Vagina (tissue), 2 donors: ENCODE results near the gene MDC1. TPM values are rescaled to one million over a fixed set of nuclear protein-coding genes. Genes with fewer than 3 reads are reported as not detected.
A peak's percentile ranks its signal among the peaks of the same experiment; 100 is the strongest.
"Not testable (repeated sequence)": the region's sequence is repeated elsewhere in the genome, so short reads cannot be mapped to it uniquely, and the experiment has no call there.

Experiments
- DNase-seq, 2 donors: peaks; one replicate each; pipeline ENCODE4 v3.0.0-alpha.2; 2017; ENCODE audit errors: extremely low spot score in 2 of 2
- H3K27ac ChIP-seq: fragments of 200-600 bp; sonication (generic); one replicate; pipeline ENCODE4 v1.5.1; 2019
- H3K27me3 ChIP-seq: fragments of 200-600 bp; sonication (generic); one replicate; pipeline ENCODE4 v1.5.1; 2019
- H3K36me3 ChIP-seq, 2 donors: fragments of 200-600 bp; sonication (generic); one replicate each; pipeline ENCODE4 v1.5.1; 2017 to 2019
- H3K4me1 ChIP-seq: fragments of 200-600 bp; sonication (generic); one replicate; pipeline ENCODE4 v1.5.1; 2019
- H3K4me3 ChIP-seq, 2 donors: fragments of 200-600 bp; sonication (generic); 1 replicate in 1 of 2; 2 replicates in 1 of 2; pipeline ENCODE4 v1.5.1; 2016 to 2019
- H3K9me3 ChIP-seq: fragments of 200-600 bp; sonication (generic); one replicate; pipeline ENCODE4 v1.5.1; 2019
- CTCF ChIP-seq, 3 experiments: fragments of 450-650 bp in 2 of 3; fragments of 200-600 bp in 1 of 3; sonication (generic) in 1 of 3; IDR thresholded peaks; one replicate each; pipeline ENCODE4 v1.5.1; 2017 to 2019; ENCODE audit warnings: antibody characterized with exemption in 3 of 3, mild to moderate bottlenecking in 2 of 3, moderate library complexity in 2 of 3
- POLR2A ChIP-seq, 2 donors: fragments of 450-650 bp; IDR thresholded peaks; one replicate each; pipeline ENCODE4 v1.6.1; 2017; ENCODE audit warnings: antibody characterized with exemption in 2 of 2, mild to moderate bottlenecking in 2 of 2, moderate library complexity in 2 of 2
- POLR2AphosphoS5 ChIP-seq, 2 donors: sonication (generic); formaldehyde crosslinking; IDR thresholded peaks; one replicate each; pipeline ENCODE4 v1.9.0; 2017; ENCODE audit warnings: antibody characterized with exemption in 2 of 2, mild to moderate bottlenecking in 2 of 2, low read depth in 1 of 2; ENCODE audit not compliant: insufficient read depth in 1 of 2
- intact Hi-C: fragments of 100-400 bp; cut with DNase I; formaldehyde crosslinking; loops from one replicate; pipeline ENCODE4 v1.15.1; 2023
- total RNA-seq: library from RNA; depleted of rRNA; stranded (reverse); fragments of >200 nt; gene quantifications from one replicate; pipeline ENCODE4 v1.2.3, GENCODE V29; 2016

MDC1 gene
- total RNA-seq, 1 donor from 2014 or later: 12.3 TPM

DNA sequence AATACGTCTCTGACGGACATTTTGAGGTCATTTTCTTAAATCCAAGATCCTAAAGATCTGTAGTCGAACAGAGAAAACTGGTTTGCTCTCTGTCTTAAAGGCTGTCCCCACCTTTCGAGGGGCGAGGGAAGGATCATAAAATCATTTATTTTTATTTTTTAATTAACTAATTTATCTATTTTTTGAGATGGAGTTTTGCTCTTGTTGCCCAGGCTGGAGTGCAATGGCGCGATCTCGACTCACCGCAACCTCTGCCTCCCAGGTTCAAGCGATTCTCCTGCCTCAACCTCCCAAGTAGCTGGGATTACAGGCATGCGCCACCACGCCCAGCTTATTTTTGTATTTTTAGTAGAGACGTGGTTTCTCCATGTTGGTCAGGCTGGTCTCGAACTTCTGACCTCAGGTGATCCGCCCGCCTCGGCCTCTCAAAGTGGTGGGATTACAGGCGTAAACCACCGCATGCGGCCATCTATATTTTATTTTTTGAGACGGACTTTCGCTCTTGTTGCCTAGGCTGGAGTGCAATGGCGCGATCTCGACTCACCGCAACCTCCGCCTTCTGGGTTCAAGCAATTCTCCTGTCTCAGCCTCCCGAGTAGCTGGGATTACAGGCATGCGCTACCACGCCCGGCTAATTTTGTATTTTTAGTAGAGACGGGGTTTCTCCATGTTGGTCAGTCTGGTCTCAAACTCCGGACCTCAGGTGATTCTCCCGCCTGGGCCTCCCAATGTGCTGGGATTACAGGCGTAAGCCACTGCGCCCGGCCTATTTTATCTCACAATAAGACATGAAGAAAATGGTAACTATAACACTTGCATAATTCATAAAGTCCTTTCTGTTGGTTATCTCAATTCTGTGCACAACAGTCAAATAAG, 1.0 kb upstream of the MDC1 start:
- H3K27me3 ChIP-seq, intact Hi-C loops, DNase-seq, H3K9me3 ChIP-seq: not testable (repeated sequence)
- Histone ChIP-seq H3K36me3 (peaks cover 0 to 17% of the 10 kb centered on the region in 2 donors), H3K27ac (peak overlapping the region; percentile 54), H3K4me3 (peak overlapping the region; percentile 45 to 62), H3K4me1 (peaks cover 46% of the 10 kb centered on the region)
- peak in 1 of 3 experiments; percentile 2 for TF ChIP-seq CTCF (IDR thresholded peaks at IDR 0.05)

- TF ChIP-seq POLR2A (IDR thresholded peaks at IDR 0.05) (no peak), CTCF (IDR thresholded peaks at IDR 0.05) (peak in 1 of 3 experiments; percentile 10)
- H3K9me3 ChIP-seq: no peaks in the 10 kb centered on the region
- peaks cover 0 to 26% of the 10 kb centered on the region in 2 donors for H3K36me3 ChIP-seq
- H3K27ac ChIP-seq: peak overlapping the region; percentile 86
- H3K4me1 ChIP-seq: peaks cover 33% of the 10 kb centered on the region
- DNase-seq: no peak
- peak overlapping the region; percentile 53 to 62 for H3K4me3 ChIP-seq
- intact Hi-C loops: no loop called here
- H3K27me3 ChIP-seq: no peaks in the 10 kb centered on the region
These were observed 277 bp downstream of the MDC1 start for GRCh38 chr6:30716879-30717128.

GRCh38 chr6:30714263-30714662, 2.8 kb downstream of the MDC1 start:
- Histone ChIP-seq H3K27ac (no peak overlapping the region), H3K9me3 (no peaks in the 10 kb centered on the region), H3K36me3 (peaks cover 0 to 40% of the 10 kb centered on the region in 2 donors), H3K27me3 (no peaks in the 10 kb centered on the region), H3K4me1 (peaks cover 24% of the 10 kb centered on the region), H3K4me3 (no peak overlapping the region)
- TF ChIP-seq POLR2A (IDR thresholded peaks at IDR 0.05): no peak
- TF ChIP-seq POLR2AphosphoS5 (IDR thresholded peaks at IDR 0.05; ENCODE audit: insufficient read depth in 1 of 2, low read depth in 1 of 2): no peak
- no peak for TF ChIP-seq CTCF (IDR thresholded peaks at IDR 0.05)
- no peak for DNase-seq
- intact Hi-C loops: no loop called here

GRCh38 chr6:30712441-30712945, 4.6 kb downstream of the MDC1 start:
- Histone ChIP-seq H3K4me3 (no peak overlapping the region), H3K27me3 (no peaks in the 10 kb centered on the region), H3K27ac (no peak overlapping the region), H3K9me3 (no peaks in the 10 kb centered on the region), H3K36me3 (peaks cover 0 to 51% of the 10 kb centered on the region in 2 donors), H3K4me1 (peaks cover 10% of the 10 kb centered on the region)
- DNase-seq: no peak
- TF ChIP-seq CTCF (IDR thresholded peaks at IDR 0.05): no peak
- TF ChIP-seq POLR2AphosphoS5 (IDR thresholded peaks at IDR 0.05; ENCODE audit: insufficient read depth in 1 of 2, low read depth in 1 of 2): no peak
- TF ChIP-seq POLR2A (IDR thresholded peaks at IDR 0.05): no peak
- intact Hi-C loops: no loop called here

- H3K36me3 ChIP-seq: peaks cover 0 to 58% of the 10 kb centered on the region in 2 donors
- intact Hi-C loops: no loop called here
These were observed 5.2 kb downstream of the MDC1 start for GRCh38 chr6:30711758-30712380.

More at GRCh38 chr6:30711758-30712380, 5.2 kb downstream of the MDC1 start:
- H3K27ac ChIP-seq: no peak overlapping the region
- TF ChIP-seq POLR2A (IDR thresholded peaks at IDR 0.05) (no peak), POLR2AphosphoS5 (IDR thresholded peaks at IDR 0.05; ENCODE audit: insufficient read depth in 1 of 2, low read depth in 1 of 2) (no peak), CTCF (IDR thresholded peaks at IDR 0.05) (no peak)
- peaks cover 10% of the 10 kb centered on the region for H3K4me1 ChIP-seq
- no peak for DNase-seq
- no peak overlapping the region for H3K4me3 ChIP-seq
- no peaks in the 10 kb centered on the region for H3K9me3 ChIP-seq
- H3K27me3 ChIP-seq: no peaks in the 10 kb centered on the region
